GM23338 (cell line): Measurements from ENCODE around the gene LPA.
"Not testable (repeated sequence)": the region's sequence is repeated elsewhere in the genome, so short reads cannot be mapped to it uniquely, and the experiment has no call there.

ENCODE experiments used
- TF ChIP-seq, protein P1 (sequence below), 2 experiments: fragments of 200-600 bp in 1 of 2; sonication (generic) in 1 of 2; conservative IDR thresholded peaks; 2 replicates each; pipeline versions ENCODE4 v1.5.1 to v1.6.1; 2016 to 2017; ENCODE audit warnings: antibody characterized with exemption in 2 of 2, low read depth in 2 of 2, mild to moderate bottlenecking in 2 of 2, moderate library complexity in 1 of 2
- TF ChIP-seq, protein P2 (sequence below): IDR thresholded peaks from 2 replicates; pipeline ENCODE4 v1.6.1; 2016; ENCODE audit warnings: antibody characterized with exemption

DNA sequence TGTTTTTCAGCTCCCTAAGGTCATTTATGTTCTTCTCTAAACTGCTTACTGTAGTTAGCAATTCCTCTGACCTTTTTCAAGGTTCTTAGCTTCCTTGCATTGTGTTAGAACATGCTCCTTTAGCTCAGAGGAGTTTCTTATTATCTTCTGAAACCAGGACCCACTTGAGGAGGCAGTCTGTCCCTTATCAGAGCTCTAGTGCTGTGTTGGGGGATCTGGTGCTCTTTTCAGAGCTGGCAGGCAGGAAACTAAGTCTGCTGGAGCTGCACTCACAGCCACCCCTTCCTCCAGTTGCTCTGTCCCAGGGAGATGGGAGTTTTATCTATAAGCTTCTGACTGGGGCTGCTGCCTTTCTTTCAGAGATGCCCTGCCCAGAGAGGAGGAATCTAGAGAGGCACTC lies 92.9 kb downstream of the LPA start:
- TF ChIP-seq, protein P1, sequence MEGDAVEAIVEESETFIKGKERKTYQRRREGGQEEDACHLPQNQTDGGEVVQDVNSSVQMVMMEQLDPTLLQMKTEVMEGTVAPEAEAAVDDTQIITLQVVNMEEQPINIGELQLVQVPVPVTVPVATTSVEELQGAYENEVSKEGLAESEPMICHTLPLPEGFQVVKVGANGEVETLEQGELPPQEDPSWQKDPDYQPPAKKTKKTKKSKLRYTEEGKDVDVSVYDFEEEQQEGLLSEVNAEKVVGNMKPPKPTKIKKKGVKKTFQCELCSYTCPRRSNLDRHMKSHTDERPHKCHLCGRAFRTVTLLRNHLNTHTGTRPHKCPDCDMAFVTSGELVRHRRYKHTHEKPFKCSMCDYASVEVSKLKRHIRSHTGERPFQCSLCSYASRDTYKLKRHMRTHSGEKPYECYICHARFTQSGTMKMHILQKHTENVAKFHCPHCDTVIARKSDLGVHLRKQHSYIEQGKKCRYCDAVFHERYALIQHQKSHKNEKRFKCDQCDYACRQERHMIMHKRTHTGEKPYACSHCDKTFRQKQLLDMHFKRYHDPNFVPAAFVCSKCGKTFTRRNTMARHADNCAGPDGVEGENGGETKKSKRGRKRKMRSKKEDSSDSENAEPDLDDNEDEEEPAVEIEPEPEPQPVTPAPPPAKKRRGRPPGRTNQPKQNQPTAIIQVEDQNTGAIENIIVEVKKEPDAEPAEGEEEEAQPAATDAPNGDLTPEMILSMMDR (conservative IDR thresholded peaks at IDR 0.05; ENCODE audit: low read depth in 2 of 2): not testable (repeated sequence)
- TF ChIP-seq, protein P2, sequence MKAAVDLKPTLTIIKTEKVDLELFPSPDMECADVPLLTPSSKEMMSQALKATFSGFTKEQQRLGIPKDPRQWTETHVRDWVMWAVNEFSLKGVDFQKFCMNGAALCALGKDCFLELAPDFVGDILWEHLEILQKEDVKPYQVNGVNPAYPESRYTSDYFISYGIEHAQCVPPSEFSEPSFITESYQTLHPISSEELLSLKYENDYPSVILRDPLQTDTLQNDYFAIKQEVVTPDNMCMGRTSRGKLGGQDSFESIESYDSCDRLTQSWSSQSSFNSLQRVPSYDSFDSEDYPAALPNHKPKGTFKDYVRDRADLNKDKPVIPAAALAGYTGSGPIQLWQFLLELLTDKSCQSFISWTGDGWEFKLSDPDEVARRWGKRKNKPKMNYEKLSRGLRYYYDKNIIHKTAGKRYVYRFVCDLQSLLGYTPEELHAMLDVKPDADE: not testable (repeated sequence)
